Right renal cortex interstitium (tissue), 3 donors: ENCODE data around the gene PHF3. TPM values are rescaled to one million over a fixed set of nuclear protein-coding genes. Genes with fewer than 3 reads are reported as not detected.

ENCODE experiments used
- DNase-seq, 3 donors: peaks; one replicate each; pipeline ENCODE4 v3.0.0-alpha.2; 2013; ENCODE audit warnings: low read depth in 3 of 3, low spot score in 2 of 3
- polyA plus RNA-seq, 3 donors: library from polyadenylated mRNA; unstranded; fragments of 120-200 nt; gene quantifications; one replicate each; pipeline ENCODE4 v1.2.1, GENCODE V29; 2013; ENCODE audit not compliant: insufficient read length in 3 of 3

Gene PHF3
- polyA plus RNA-seq = 10 to 100 TPM; 64.9 to 75.9 (median 69.6) TPM

- DNase-seq = peak; percentile 70 to 84 (median 84)
Observed at GRCh38 chr6:63635588-63636517, at the start of gene PHF3. TSS of gene PHF3 (plus strand) at chr6:63635802. CDS start at chr6:63646552, 10,750 bp downstream.

GRCh38 chr6:63589952-63590411 is 45.6 kb upstream of the PHF3 start:
- no peak for DNase-seq

- DNase-seq = no peak
Observed at GRCh38 chr6:63592886-63593285, 42.7 kb upstream of the PHF3 start.

GRCh38 chr6:63597141-63598048 is 38.2 kb upstream of the PHF3 start:
- DNase-seq = no peak

GRCh38 chr6:63598049-63599036 is 37.3 kb upstream of the PHF3 start:
- peak in 2 of 3 donors; percentile 54 to 56 for DNase-seq

- no peak for DNase-seq
Observed at GRCh38 chr6:63599243-63599642, 36.4 kb upstream of the PHF3 start.

- no peak for DNase-seq
Observed at GRCh38 chr6:63600136-63600535, 35.5 kb upstream of the PHF3 start.

GRCh38 chr6:63609231-63609630 is 26.4 kb upstream of the PHF3 start:
- DNase-seq = no peak

GRCh38 chr6:63610944-63611343 is 24.7 kb upstream of the PHF3 start:
- no peak for DNase-seq

GRCh38 chr6:63611560-63611959 is 24.0 kb upstream of the PHF3 start:
- no peak for DNase-seq

- no peak for DNase-seq
Observed at GRCh38 chr6:63615590-63615989, 20.0 kb upstream of the PHF3 start.

- DNase-seq = no peak
Observed at GRCh38 chr6:63624091-63624490, 11.5 kb upstream of the PHF3 start.

GRCh38 chr6:63630466-63630865 is 5.1 kb upstream of the PHF3 start:
- DNase-seq = no peak

GRCh38 chr6:63634630-63635029 is 972 bp upstream of the PHF3 start:
- no peak for DNase-seq

- peak in 1 of 3 donors; percentile 10 for DNase-seq
Observed at GRCh38 chr6:63635215-63635587, 401 bp upstream of the PHF3 start.

GRCh38 chr6:63636518-63637021 is 968 bp downstream of the PHF3 start:
- peak; percentile 38 to 45 (median 44) for DNase-seq

GRCh38 chr6:63637865-63638445 is 2.4 kb downstream of the PHF3 start:
- no peak for DNase-seq

GRCh38 chr6:63640062-63640461 is 4.5 kb downstream of the PHF3 start:
- DNase-seq = no peak

GRCh38 chr6:63643862-63644261 is 8.3 kb downstream of the PHF3 start:
- no peak for DNase-seq
